HepG2 (cell line): ENCODE data around the gene PIGL. TPM values are rescaled to one million over a fixed set of nuclear protein-coding genes. Genes with fewer than 3 reads are reported as not detected.

ENCODE experiments used
- ARNTL ChIP-seq: sonication (generic); formaldehyde crosslinking; IDR thresholded peaks from 2 replicates; pipeline ENCODE4 v1.4.0; 2020; ENCODE audit warnings: mild to moderate bottlenecking, missing genetic modification reagents
- CAMTA2 ChIP-seq: sonication (generic); formaldehyde crosslinking; IDR thresholded peaks from 2 replicates; pipeline ENCODE4 v1.4.0; 2020; ENCODE audit warnings: mild to moderate bottlenecking, missing genetic modification reagents, borderline replicate concordance
- DRAP1 ChIP-seq: IDR thresholded peaks from 2 replicates; pipeline ENCODE4 v1.6.1; 2016; ENCODE audit warnings: missing genetic modification reagents, missing compliant biosample characterization
- GATAD2A ChIP-seq: IDR thresholded peaks from 2 replicates; pipeline ENCODE4 v1.6.1; 2016
- GZF1 ChIP-seq: sonication (generic); formaldehyde crosslinking; IDR thresholded peaks from 2 replicates; pipeline ENCODE4 v1.5.1; 2020; ENCODE audit warnings: mild to moderate bottlenecking, missing genetic modification reagents
- HNF1A ChIP-seq, 2 experiments: sonication (generic) in 1 of 2; formaldehyde crosslinking in 1 of 2; IDR thresholded peaks; 2 replicates each; pipeline versions ENCODE4 v1.4.0 to v1.6.1; 2016 to 2020; ENCODE audit warnings: borderline replicate concordance in 1 of 2, low read depth in 1 of 2, mild to moderate bottlenecking in 1 of 2, missing genetic modification reagents in 1 of 2
- JUNB ChIP-seq: sonication (generic); formaldehyde crosslinking; IDR thresholded peaks from 2 replicates; pipeline ENCODE4 v1.8.0; 2022; ENCODE audit warnings: missing genetic modification reagents, mild to moderate bottlenecking, borderline replicate concordance
- KDM5B ChIP-seq: sonication (generic); formaldehyde crosslinking; IDR thresholded peaks from 2 replicates; pipeline ENCODE4 v1.4.0; 2020; ENCODE audit warnings: missing genetic modification reagents, mild to moderate bottlenecking, borderline replicate concordance
- KLF13 ChIP-seq: sonication (generic); formaldehyde crosslinking; IDR thresholded peaks from 2 replicates; pipeline ENCODE4 v1.4.0; 2020; ENCODE audit warnings: mild to moderate bottlenecking, missing genetic modification reagents
- MATR3 ChIP-seq: sonication (generic); formaldehyde crosslinking; IDR thresholded peaks from 2 replicates; pipeline ENCODE4 v1.4.0; 2020; ENCODE audit warnings: missing genetic modification reagents
- PHB2 ChIP-seq: fragments of 450-650 bp; IDR thresholded peaks from 2 replicates; pipeline ENCODE4 v1.6.1; 2018; ENCODE audit not compliant: partially characterized antibody
- SP4 ChIP-seq: sonication (generic); formaldehyde crosslinking; IDR thresholded peaks from 2 replicates; pipeline ENCODE4 v1.8.1; 2023; ENCODE audit warnings: mild to moderate bottlenecking, missing genetic modification reagents
- SUZ12 ChIP-seq: fragments of 150-350 bp; IDR thresholded peaks from 2 replicates; pipeline ENCODE4 v1.6.1; 2014; ENCODE audit warnings: low read depth, low read length
- U2AF2 ChIP-seq: fragments of 200-400 bp; formaldehyde crosslinking; IDR thresholded peaks from 2 replicates; pipeline ENCODE4 v1.6.1; 2017; ENCODE audit warnings: low read depth, mild to moderate bottlenecking, low read length
- ZFYVE20 ChIP-seq: sonication (generic); formaldehyde crosslinking; IDR thresholded peaks from 2 replicates; pipeline ENCODE4 v1.8.0; 2023; ENCODE audit warnings: low read depth, mild to moderate bottlenecking, moderate library complexity, missing genetic modification reagents, borderline replicate concordance
- ZNF18 ChIP-seq: sonication (generic); formaldehyde crosslinking; IDR thresholded peaks from 2 replicates; pipeline ENCODE4 v1.8.0; 2022; ENCODE audit warnings: mild to moderate bottlenecking, missing genetic modification reagents; ENCODE audit not compliant: insufficient replicate concordance
- ZNF234 ChIP-seq: sonication (generic); formaldehyde crosslinking; conservative IDR thresholded peaks from 2 replicates; pipeline ENCODE4 v1.5.1; 2020; ENCODE audit warnings: mild to moderate bottlenecking, missing genetic modification reagents
- ZNF256 ChIP-seq: sonication (generic); formaldehyde crosslinking; conservative IDR thresholded peaks from 2 replicates; pipeline ENCODE4 v1.4.0; 2020; ENCODE audit warnings: missing genetic modification reagents
- ZNF446 ChIP-seq: sonication (generic); formaldehyde crosslinking; IDR thresholded peaks from 2 replicates; pipeline ENCODE4 v1.5.0; 2020; ENCODE audit warnings: mild to moderate bottlenecking, missing genetic modification reagents
- ZNF577 ChIP-seq: sonication (generic); formaldehyde crosslinking; IDR thresholded peaks from 2 replicates; pipeline ENCODE4 v1.4.0; 2020; ENCODE audit warnings: mild to moderate bottlenecking, low read depth, missing genetic modification reagents, borderline replicate concordance
- ZNF749 ChIP-seq: sonication (generic); formaldehyde crosslinking; IDR thresholded peaks from 2 replicates; pipeline ENCODE4 v1.8.0; 2022; ENCODE audit warnings: mild to moderate bottlenecking, missing genetic modification reagents, moderate library complexity, borderline replicate concordance
- ZNF780A ChIP-seq: sonication (generic); formaldehyde crosslinking; IDR thresholded peaks from 2 replicates; pipeline ENCODE4 v1.8.0; 2022; ENCODE audit warnings: mild to moderate bottlenecking, missing genetic modification reagents, moderate library complexity
- polyA plus RNA-seq, 8 experiments: library from polyadenylated mRNA; depleted of rRNA in 3 of 8; stranded (reverse) in 7 of 8; unstranded in 1 of 8; fragments of >200 nt; fragmentation: Illumina TruSeq in 4 of 8; extraction: Trizol in 4 of 8; gene quantifications; 2 replicates each; pipeline versions ENCODE4 v1.2.1 to v1.2.3, GENCODE V29; 2011 to 2016; ENCODE audit warnings: low read depth in 4 of 8, missing spikeins in 1 of 8, mixed read lengths in 1 of 8; ENCODE audit not compliant: insufficient read depth in 1 of 8
- total RNA-seq, 5 experiments: library from RNA; depleted of rRNA; stranded (reverse); fragments of >200 nt; fragmentation: Illumina TruSeq; extraction: Trizol; gene quantifications; 2 replicates each; pipeline ENCODE4 v1.2.3, GENCODE V29; 2016; ENCODE audit warnings: low read depth in 1 of 5
- TF ChIP-seq, protein P1 (sequence below): sonication (generic); formaldehyde crosslinking; IDR thresholded peaks from 2 replicates; pipeline ENCODE4 v1.5.0; 2020; ENCODE audit warnings: mild to moderate bottlenecking, missing genetic modification reagents, borderline replicate concordance

Gene PIGL
- total and polyA plus RNA-seq, 2 of the 13 experiments (the other 11 are each of a cell fraction or from before 2014, with no cell fraction given), result 28.5 to 63.8 TPM

DNA sequence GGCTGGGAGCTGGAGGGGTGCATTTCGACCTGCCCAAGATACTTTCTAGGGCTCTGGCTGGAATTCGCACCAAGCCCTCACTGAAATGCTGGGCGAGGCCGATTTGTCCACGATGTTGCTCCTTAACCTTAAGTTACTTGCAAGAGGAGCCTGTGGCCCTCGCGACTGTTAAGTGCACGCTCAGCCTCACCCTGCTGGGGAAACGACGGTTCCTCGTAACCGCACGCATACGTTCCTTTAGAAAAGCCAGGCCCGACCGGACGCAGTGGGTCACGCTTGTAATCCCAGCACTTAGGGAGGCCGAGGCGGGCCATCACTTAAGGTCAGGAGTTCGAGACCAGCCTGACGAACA, 1.1 kb upstream of the PIGL start (continued):
- TF ChIP-seq ZFYVE20 (CRISPR knock-in tag), result no peak
- 0 out of 2 replicates have a peak, but pooled peaks have one; percentile 11 for TF ChIP-seq KLF13 (CRISPR knock-in tag)
- TF ChIP-seq, protein P1, sequence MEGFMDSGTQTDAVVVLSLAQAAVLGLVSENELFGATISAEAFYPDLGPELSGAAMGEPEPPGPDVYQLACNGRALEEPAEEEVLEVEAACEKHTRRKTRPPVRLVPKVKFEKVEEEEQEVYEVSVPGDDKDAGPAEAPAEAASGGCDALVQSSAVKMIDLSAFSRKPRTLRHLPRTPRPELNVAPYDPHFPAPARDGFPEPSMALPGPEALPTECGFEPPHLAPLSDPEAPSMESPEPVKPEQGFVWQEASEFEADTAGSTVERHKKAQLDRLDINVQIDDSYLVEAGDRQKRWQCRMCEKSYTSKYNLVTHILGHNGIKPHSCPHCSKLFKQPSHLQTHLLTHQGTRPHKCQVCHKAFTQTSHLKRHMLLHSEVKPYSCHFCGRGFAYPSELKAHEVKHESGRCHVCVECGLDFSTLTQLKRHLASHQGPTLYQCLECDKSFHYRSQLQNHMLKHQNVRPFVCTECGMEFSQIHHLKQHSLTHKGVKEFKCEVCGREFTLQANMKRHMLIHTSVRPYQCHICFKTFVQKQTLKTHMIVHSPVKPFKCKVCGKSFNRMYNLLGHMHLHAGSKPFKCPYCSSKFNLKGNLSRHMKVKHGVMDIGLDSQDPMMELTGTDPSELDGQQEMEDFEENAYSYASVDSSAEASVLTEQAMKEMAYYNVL (CRISPR knock-in tag), result no peak
- no peak; the same call in 1 of the 2 replicates for TF ChIP-seq JUNB
- TF ChIP-seq GATAD2A, result no peak
- TF ChIP-seq PHB2, result no peak
- TF ChIP-seq SUZ12, result no peak
- no peak for TF ChIP-seq SP4 (CRISPR knock-in tag)
- no peak for TF ChIP-seq ZNF446
- no peak for TF ChIP-seq ZNF234 (CRISPR knock-in tag)
- no peak for TF ChIP-seq ZNF18 (CRISPR knock-in tag)
- 0 out of 2 replicates have a peak, but pooled peaks have one; percentile 76 for TF ChIP-seq ZNF780A (CRISPR knock-in tag)
- TF ChIP-seq MATR3, result no peak
- TF ChIP-seq DRAP1 (CRISPR knock-in tag), result no peak
- TF ChIP-seq ZNF749 (CRISPR knock-in tag), result no peak
- no peak for TF ChIP-seq ARNTL (CRISPR knock-in tag)
- peak; percentile 6; the same call in 1 of the 2 replicates for TF ChIP-seq KDM5B (CRISPR knock-in tag)
- TF ChIP-seq HNF1A (IDR thresholded peaks at IDR 0.05; ENCODE audit: low read depth), result no peak
- TF ChIP-seq HNF1A (CRISPR knock-in tag; IDR thresholded peaks at IDR 0.05; ENCODE audit: borderline replicate concordance), result no peak
- TF ChIP-seq ZNF256 (CRISPR knock-in tag), result no peak
- TF ChIP-seq GZF1, result 0 out of 2 replicates have a peak, but pooled peaks have one; percentile 31
- peak; percentile 77; the same call in 1 of the 2 replicates for TF ChIP-seq CAMTA2 (CRISPR knock-in tag)
- TF ChIP-seq ZNF577 (CRISPR knock-in tag), result no peak
- no peak for TF ChIP-seq U2AF2
